Measurements from ENCODE around the gene ALDH16A1.

The ALDH16A1 gene

GRCh38 chr19:49453013-49453756, at the start of gene ALDH16A1:
ALDH16A1 (plus strand) TSS chr19:49453225; CDS start chr19:49453332, 107 bp downstream.
- Histone ChIP-seq H3K4me3 (peak within 1 kb of the TSS; percentile 42 to 58 (median 53)), H3K27ac (peak within 1 kb of the TSS; percentile 59 to 98 (median 95))

DNA sequence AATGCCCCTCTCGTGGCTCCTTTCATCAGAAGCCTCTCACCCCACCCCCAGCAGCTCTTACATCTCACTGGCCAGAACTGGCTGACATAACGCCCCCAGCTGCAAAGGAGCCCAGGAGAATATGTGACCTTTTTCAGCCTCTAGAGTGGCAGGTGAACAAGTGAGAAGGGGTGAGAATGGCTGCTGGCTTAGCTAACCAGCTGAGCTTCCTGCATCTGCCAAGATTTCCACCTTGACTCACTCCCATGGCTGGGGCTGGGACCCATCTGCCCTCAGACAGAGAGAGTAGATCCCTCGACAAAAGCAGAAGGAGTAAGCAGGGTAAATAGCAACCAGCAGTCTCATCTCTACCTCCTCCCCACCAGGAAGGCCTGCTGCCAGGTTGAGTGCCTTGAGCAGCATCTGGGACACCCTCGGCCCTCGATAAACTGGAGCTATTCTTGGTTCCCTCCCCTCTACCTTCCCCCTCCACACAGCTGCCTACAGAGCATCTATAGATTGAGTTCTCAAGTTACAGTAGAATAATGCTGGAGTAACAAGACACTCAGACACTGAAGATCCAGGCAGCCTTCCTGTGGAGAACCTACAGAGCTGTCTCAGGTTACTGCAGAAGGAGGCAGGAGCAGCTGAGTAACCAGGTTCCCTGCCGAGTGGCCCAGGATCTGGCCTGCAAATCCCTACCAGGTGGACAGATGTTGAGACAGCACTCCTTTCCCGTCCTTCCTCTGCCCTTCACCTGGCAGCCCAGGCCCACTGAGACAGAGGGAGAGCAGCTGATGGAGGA, 49.4 kb upstream of the ALDH16A1 start:
- no peak overlapping the region for H3K27ac ChIP-seq

DNA sequence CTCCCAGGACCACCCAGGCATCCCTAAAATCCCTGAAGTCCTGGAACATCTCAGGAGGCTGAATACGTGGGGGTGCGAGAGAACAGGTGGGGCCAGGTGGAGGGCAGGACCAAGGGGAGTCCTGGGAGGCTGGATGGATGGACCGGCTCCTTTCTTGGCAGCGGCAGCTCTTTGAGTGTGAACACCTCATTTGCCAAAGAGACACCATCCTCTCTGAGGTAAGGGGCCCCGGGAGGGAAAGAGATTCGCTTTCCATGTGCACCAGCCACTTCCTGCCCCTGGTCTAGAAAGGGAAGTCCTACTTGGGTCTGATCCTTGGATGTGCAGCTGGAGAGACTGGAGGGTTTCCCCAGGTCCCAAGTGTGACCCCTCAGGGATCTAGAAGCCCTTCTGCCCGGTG, 45.9 kb upstream of the ALDH16A1 start:
- Histone ChIP-seq H3K4me3 (no peak overlapping the region), H3K27ac (no peak overlapping the region)

More for the DNA sequence above, 49.4 kb upstream of the ALDH16A1 start:
- no peak overlapping the region for H3K4me3 ChIP-seq

DNA sequence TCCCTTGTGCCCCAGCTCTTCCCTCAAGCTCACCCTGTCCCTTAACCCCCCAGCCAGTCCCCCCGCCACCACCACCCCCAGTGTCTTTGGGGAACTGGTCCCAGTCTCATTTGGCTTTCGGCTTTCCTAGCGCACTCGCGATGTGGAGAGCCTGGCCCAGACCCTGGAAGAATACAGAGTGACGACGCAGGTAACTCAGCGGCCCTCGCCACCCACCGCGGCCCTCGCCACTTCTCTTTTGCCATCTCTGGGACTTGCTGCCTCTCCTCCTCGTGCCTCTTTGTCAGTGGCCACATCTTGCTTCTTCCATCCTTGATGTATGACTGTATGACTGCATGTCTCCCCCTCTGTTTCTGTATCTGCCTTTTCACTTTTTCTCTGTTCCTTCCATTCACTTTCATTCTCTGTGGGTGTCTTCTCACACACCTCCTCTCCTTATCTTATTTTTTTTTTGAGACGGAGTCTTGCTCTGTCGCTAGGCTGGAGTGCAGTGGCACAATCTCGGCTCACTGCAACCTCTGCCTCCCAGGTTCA, 45.5 kb upstream of the ALDH16A1 start:
- Histone ChIP-seq H3K4me3 (no peak overlapping the region), H3K27ac (no peak overlapping the region)

DNA sequence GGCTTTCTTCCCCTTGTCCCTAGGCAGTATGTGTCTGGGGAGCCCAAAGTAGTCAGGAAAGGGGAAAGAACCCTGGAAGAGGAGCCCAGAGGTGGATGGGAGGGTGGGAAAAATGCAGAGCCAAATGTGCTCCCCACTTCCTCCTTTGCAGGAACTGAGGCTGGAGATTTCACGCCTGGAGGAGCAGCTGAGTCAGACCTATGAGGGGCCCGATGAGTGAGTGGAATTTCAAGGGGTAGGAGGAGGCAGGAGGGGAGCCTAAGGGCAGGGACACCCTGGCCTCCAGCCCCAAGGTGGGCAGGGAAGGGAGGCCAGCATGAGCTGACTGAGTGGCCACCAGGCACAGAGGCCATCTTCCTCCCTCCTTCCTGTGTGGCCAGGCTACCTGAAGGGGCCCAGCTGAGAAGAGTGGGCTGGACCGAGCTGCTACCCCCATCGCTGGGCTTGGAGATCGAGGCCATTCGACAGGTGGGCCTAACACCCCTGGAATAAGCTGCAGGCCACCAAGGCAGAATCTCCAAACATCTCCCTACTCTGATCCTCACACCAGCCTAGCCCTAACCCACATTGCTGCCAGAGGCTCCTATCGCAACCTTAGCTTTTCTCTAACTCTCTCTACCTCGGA, 44.1 kb upstream of the ALDH16A1 start:
- Histone ChIP-seq H3K4me3 (no peak overlapping the region), H3K27ac (peak overlapping the region in 5 of 21 experiments; percentile 0 to 72 (median 43))

DNA sequence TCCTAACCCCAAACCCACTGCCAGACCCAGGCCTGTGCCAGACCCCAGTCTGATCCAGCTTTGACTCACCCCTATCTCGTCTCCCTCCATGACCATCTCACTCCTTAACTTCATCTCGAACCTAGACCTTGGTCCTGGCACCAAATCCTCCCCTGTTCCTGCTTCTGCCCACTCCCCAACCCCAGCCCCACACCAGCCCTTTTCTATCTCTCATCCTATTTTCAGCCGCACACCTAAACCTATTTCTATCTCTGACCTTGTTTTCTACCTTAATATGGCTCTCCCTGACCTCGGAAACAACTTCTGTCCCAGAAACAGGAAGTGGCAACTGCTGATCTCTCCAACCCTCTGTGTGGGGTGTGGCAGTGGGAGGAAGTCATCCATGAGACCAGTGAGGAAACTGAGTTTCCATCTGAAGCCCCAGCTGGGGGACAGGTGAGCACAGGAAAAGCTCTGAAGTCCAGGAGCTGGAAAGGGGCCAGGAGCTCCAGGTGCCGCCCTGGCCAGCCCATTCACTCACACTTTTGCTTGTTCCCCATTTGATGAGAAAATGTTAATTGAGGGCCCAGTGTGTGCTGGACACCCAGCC, 43.5 kb upstream of the ALDH16A1 start:
- no peak overlapping the region for H3K4me3 ChIP-seq
- H3K27ac ChIP-seq: peak overlapping the region in 5 of 21 experiments; percentile 0 to 72 (median 43)

GRCh38 chr19:49411681-49412326, 41.2 kb upstream of the ALDH16A1 start:
- H3K4me3 ChIP-seq: no peak overlapping the region

GRCh38 chr19:49413348-49413747, 39.7 kb upstream of the ALDH16A1 start:
- Histone ChIP-seq H3K4me3 (no peak overlapping the region), H3K27ac (no peak overlapping the region)

More at GRCh38 chr19:49411681-49412326, 41.2 kb upstream of the ALDH16A1 start:
- H3K27ac ChIP-seq: no peak overlapping the region

GRCh38 chr19:49414256-49414655, 38.8 kb upstream of the ALDH16A1 start:
- H3K4me3 ChIP-seq: no peak overlapping the region

DNA sequence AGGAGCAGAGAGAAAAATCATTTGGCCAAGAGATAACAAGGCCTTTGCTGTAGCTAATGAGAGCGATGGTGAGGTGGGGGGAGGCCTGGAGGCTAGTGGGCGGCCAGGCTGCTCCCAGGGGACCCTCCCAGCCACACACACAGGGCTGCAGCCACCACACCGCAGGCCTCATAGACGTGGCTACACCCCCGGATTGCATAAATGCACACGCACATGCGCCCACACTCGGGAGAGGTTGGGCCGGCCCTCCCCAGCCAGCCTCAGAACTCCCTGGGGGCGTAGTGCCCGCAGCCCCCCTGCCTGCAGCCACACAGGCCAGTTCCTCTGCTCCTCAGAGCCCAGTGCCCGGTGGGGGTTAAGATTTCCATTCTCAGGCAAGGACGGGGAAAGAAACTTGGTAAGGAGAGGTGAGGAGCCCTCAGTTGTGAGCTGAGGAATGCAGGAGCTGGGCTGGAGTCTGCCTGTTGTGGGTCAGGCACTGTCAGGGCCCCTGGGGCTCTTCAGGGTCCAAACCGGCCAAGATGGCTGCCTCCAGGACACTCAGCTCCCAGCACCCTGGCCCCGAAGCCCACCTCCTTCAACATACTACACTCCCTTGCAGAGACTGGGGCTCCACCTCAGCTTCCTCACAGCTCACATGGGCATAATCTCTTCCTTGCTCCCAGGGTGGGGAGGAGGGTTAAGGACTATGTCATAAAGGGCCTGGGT, 37.8 kb upstream of the ALDH16A1 start:
- Histone ChIP-seq H3K4me3 (no peak overlapping the region), H3K27ac (no peak overlapping the region)

More at GRCh38 chr19:49414256-49414655, 38.8 kb upstream of the ALDH16A1 start:
- no peak overlapping the region for H3K27ac ChIP-seq

DNA sequence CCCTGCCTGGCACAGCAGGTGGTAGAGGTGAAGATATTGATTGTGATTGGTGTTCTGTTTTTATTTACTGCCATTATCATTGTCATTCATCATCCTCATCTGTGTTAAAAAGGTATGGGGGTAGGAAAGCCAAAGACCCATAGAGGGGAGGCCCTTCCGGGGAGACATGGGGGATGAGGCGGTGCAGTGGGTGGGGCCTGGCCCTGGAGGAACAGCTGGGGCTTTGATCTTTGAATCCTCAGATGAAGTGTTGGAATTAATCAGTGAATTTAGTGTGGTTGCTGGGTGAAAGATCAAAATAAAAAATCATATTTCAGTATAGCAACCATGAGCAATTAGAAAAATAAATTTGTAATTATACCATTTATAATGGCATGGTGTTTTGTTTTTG, 37.2 kb upstream of the ALDH16A1 start:
- Histone ChIP-seq H3K4me3 (no peak overlapping the region), H3K27ac (no peak overlapping the region)

DNA sequence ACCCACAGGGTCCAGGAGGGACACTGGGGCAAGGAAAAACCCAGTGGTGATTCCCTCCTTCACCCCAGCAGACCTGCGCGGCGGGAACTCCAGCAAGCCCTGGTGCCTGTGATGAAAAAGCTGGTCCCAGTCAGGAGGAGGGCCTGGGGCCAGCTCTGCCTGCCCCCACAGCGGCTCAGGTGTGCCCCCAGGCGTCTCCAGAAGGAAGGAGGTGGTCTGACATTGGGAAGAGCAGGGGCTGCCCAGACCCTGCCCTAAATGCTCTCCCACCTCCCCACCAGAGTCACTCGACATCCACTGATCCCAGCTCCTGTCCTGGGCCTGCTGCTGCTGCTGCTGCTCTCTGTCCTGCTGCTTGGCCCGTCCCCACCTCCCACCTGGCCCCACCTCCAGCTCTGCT, 35.9 kb upstream of the ALDH16A1 start:
- Histone ChIP-seq H3K4me3 (no peak overlapping the region), H3K27ac (no peak overlapping the region)

DNA sequence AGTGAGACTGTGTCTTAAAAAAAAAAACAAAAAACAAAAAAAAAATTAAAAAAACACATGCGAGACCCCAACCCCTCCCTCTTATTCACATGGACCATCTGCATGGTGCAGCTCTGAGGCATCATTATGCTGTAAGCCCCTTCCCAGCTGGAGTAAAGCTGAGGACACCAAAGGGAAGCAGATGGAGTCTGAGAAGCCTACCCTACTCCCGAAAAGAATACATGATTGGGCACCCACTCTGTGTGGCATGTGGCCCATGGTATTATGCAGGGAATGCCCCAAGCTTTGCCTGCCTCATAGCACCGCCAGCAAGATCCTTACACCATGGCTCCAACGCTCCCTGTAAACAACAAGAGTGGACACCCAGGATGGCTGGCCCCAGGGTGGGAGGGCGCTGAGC, 34.5 kb upstream of the ALDH16A1 start:
- Histone ChIP-seq H3K27ac (no peak overlapping the region), H3K4me3 (no peak overlapping the region)

GRCh38 chr19:49419173-49419572, 33.9 kb upstream of the ALDH16A1 start:
- H3K27ac ChIP-seq: no peak overlapping the region
- H3K4me3 ChIP-seq: no peak overlapping the region

- Histone ChIP-seq H3K4me3 (no peak overlapping the region), H3K27ac (no peak overlapping the region)
Measured at GRCh38 chr19:49420227-49420626, 32.8 kb upstream of the ALDH16A1 start.

DNA sequence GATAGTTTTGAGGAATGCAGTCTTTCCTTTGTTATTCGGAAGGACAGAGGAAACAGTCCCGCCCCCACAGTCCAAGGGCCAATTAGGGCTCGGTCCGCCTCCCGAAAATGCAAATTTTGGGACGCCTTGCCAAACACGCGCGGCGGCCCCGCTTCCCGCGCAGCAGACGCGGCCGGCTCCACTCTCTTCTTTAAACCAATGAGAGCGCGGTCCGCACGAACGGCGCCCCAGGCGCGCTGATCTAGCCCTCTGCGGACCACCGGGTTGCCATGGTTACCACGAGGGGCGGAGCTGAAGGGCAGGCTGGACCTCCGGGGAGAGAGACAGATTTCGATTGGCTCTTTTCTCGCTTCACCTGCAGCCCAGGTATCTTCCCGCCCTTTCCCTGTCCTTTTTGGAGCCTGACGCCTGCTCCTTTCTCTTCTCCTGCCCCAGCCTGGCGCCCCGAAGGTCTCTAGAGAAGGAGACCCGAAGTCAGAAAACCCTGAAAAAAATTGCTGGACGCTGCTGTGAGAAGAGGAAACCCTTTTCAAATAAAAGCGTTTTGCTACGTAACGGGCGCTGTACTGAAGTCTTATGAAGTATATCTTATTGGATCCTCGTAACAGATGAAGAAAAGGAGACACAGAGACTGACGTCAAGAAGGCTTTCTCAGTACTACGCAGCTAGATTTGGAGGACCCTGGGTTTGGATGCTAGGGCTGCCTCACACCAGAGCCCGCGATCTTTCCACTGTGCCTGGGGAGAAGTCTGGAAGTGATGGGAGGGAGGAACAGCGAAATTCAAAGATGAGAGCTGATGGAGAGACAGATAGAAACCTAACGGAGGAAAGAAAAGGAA, 31.8 kb upstream of the ALDH16A1 start:
- Histone ChIP-seq H3K4me3 (peak overlapping the region in 1 of 7 experiments; percentile 4), H3K27ac (no peak overlapping the region)

- no peak overlapping the region for H3K27ac ChIP-seq
- no peak overlapping the region for H3K4me3 ChIP-seq
Measured at GRCh38 chr19:49421878-49422202, 31.2 kb upstream of the ALDH16A1 start.
